GM18505 (cell line): ENCODE results near the gene CXorf66.
"Not testable (repeated sequence)": the region's sequence is repeated elsewhere in the genome, so short reads cannot be mapped to it uniquely, and the experiment has no call there.

Source experiments
- ATAC-seq: cut with Tn5 transposase; IDR thresholded peaks from one replicate; pipeline ENCODE4 v1.9.1; 2021; ENCODE audit not compliant: unreplicated experiment
- POLR2A ChIP-seq: IDR thresholded peaks from 4 replicates; pipeline ENCODE4 v1.6.1; 2011; ENCODE audit warnings: borderline replicate concordance; ENCODE audit not compliant: insufficient read depth, insufficient read length; ENCODE audit errors: extremely low read depth

CXorf66 gene

GRCh38 chrX:139965421-139965820 is at the start of gene CXorf66:
Gene CXorf66, minus strand, starts transcription at chrX:139965521. Its CDS starts 25 bp downstream, at chrX:139965496.
- no peak for TF ChIP-seq POLR2A
- no peak for ATAC-seq

DNA sequence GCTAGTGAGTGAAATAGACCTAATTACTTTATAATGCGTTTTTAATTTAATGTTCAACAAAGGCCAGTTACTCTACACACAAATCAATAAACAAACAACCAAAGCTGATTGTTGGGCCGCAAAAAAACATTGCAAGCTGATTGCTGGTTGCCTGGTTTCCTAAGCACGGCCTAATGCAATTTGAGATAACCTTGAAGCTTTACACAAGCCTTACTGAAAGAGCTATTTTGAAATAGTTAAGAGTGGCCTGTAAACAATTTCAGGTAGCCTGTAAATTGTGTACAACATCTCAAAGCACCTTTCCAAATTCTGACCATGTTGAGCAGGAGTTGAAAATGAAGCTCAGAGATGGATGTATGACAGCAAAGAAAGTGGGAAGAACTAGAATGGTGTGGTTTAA is 17.5 kb upstream of the CXorf66 start:
- TF ChIP-seq POLR2A = no peak

DNA sequence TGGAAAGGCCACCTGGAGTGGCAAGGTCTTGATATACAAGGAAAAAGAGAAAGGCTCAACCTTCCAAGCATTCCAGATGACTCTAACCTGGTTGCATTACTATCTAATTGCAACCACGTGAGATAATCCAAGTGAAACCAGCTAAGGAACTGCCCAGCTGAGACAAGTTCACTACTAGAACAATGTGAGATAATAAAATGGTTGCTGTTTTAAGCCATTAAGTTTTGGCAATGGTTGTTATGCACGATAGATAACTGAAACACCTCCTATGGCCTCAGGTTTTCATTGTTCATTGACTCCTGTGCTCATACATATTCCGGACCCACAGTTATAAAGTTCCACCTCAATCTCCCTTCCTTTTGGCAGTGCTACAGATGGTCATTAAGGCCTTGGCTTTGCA is 9.2 kb upstream of the CXorf66 start:
- no peak for TF ChIP-seq POLR2A
- no peak for ATAC-seq

More for the DNA sequence above, 17.5 kb upstream of the CXorf66 start:
- ATAC-seq = no peak

- TF ChIP-seq POLR2A = no peak
- ATAC-seq = no peak
Measured at GRCh38 chrX:139972629-139973624, 7.6 kb upstream of the CXorf66 start.

- no peak for TF ChIP-seq POLR2A
- no peak for ATAC-seq
Measured at GRCh38 chrX:139972113-139972512, 6.8 kb upstream of the CXorf66 start.

DNA sequence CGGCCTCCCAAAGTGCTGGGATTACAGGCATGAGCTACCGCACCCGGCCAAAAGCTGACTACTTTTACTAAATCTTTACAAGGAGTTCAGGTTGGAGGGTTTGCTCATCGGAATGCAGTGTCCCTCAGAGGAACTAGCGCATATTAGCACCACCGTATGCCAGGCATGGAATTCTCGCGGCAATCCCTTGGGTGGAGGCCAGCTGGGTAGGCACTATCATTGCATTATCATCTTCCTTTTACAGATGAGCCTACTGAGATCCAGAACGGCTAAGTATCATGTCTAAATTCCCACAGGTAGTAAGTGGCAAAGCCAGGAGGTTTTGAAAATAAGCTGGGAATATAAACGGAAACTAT is 6.1 kb upstream of the CXorf66 start:
- no peak for TF ChIP-seq POLR2A
- ATAC-seq = no peak

- TF ChIP-seq POLR2A = no peak
- no peak for ATAC-seq
Measured at GRCh38 chrX:139969286-139969685, 4.0 kb upstream of the CXorf66 start.

DNA sequence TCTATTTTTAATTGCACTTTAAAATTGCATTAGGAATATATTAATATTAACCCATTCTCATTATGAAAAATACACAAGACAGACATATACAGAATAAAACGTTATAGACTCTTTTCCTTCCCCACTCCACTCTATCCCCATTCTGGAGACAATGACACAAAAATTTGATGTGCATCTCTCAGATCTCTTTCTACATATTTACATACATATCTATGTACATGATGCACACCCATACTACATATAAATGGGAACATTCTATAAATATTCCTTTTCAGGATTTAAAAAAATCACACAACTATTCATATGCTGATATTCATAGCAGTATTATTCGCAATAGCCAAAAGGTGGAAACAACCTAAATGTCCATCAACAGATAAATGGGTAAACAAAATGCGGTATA is 2.4 kb upstream of the CXorf66 start:
- ATAC-seq = no peak
- no peak for TF ChIP-seq POLR2A

- no peak for TF ChIP-seq POLR2A
- ATAC-seq = no peak
Measured at GRCh38 chrX:139967300-139967699, 2.0 kb upstream of the CXorf66 start.

DNA sequence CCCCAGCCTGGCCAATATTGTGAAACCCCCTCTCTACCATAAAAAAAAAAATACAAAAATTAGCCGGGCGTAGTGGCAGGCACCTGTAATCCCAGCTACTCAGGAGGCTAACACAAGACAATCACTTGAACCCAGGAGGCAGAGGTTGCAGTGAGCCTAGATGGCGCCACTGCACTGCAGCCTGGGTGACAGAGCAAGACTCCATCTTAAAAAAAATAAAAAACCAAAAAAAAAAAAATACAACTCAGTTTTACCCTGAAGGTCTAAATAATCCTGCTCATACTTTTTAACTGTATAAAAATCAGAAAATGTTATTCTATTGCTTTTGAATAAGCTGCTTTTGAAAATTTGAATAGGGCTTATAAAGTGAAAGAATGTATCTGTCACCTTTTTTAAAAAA is 838 bp upstream of the CXorf66 start:
- ATAC-seq = not testable (repeated sequence)

- not testable (repeated sequence) for ATAC-seq
Measured at GRCh38 chrX:139961091-139961490, 4.2 kb downstream of the CXorf66 start.

DNA sequence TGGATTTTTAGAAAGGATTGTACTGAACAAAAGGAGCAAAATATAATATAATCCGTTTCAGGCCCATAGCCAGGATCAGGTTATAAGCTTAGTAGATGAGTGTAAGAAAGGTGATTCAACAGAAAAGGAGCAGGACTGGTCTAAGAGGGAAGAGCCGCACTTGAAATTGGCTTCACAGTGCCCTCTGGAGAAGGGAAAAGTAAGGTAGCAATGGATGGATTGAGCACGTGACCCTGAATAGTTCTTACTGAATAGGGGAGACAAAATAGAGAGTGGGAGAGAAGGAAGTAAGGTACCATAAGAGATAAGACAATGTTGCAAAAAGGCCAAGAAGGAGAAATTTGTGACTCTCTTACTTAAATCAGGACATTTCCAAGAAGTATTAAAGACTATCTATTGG is 15.6 kb downstream of the CXorf66 start:
- TF ChIP-seq POLR2A = no peak
- ATAC-seq = no peak

DNA sequence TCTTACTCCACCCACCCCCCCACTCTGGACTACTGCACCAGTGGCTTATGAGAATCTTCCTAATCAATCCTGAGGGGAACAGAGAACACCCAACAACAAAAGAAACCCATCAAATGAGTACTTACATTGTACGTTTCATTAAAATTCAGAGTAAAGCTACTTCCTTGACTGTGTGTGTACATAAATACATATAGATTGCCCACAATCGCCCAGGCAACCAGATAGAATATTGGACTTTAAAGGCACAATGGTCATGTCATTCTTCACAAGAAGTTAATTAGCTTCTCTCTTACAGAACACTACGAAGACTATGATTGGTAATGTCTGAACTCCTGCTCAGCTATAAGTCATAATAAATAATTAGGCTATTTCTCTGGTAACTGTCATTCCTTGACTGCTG is 20.2 kb downstream of the CXorf66 start:
- no peak for ATAC-seq
- TF ChIP-seq POLR2A = no peak

DNA sequence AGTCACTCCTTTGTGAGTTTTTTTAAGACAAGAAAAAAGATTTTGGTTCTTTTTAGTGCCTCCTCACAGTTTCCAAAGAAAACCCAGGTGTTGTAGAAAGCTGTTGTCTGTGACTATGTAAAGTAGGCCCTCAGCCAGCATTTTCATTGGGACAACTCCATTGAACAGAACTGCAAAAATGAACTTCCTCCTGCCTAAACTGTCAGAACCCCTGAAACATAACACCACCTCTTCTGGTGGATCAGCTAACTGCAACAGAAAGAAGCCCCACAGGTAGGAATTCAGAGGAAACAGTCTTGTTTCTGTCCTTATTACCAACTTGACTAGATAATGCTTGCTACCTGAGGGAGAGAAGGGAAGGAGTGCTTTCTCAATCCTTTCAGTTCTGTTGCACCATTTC is 29.1 kb downstream of the CXorf66 start:
- TF ChIP-seq POLR2A = no peak
- ATAC-seq = no peak
